ENCODE results near the gene TTC28. TPM values are rescaled to one million over a fixed set of nuclear protein-coding genes. Genes with fewer than 3 reads are reported as not detected.

The TTC28 gene
- total and polyA plus RNA-seq, 8 donors = 2.2 to 18.6 (median 11.5) TPM

GRCh38 chr22:28096161-28096560, 583.5 kb downstream of the TTC28 start:
- no peak overlapping the region for H3K4me3 ChIP-seq
- 89 to 92% methylated on average over 5 of the region's 5 CpGs for WGBS, 2 donors
- intact Hi-C loops (cut with DNase I) = no loop called here
- ATAC-seq (no peak), FAIRE-seq (no peak), DNase-seq (no peak)
- H3K9me3 ChIP-seq = no peaks in the 10 kb centered on the region
- no peaks in the 10 kb centered on the region for H3K27me3 ChIP-seq
- peaks cover 0 to 17% (median 0%) of the 10 kb centered on the region in 3 donors for H3K36me3 ChIP-seq
- no peaks in the 10 kb centered on the region for H3K4me1 ChIP-seq
- H3K27ac ChIP-seq = no peak overlapping the region
- no peak for TF ChIP-seq CTCF (IDR thresholded peaks at IDR 0.05)

GRCh38 chr22:28095316-28096095, 584.1 kb downstream of the TTC28 start:
- no peak for ATAC-seq
- TF ChIP-seq CTCF (IDR thresholded peaks at IDR 0.05) = no peak
- no peak overlapping the region for H3K27ac ChIP-seq
- FAIRE-seq = no peak
- H3K4me3 ChIP-seq = no peak overlapping the region
- peaks cover 0 to 17% (median 0%) of the 10 kb centered on the region in 3 donors for H3K36me3 ChIP-seq
- H3K9me3 ChIP-seq = no peaks in the 10 kb centered on the region
- H3K4me1 ChIP-seq = no peaks in the 10 kb centered on the region
- 92% methylated on average over 5 of the region's 5 CpGs for WGBS, 2 donors
- no peak for DNase-seq
- H3K27me3 ChIP-seq = no peaks in the 10 kb centered on the region
- intact Hi-C loops (cut with DNase I) = no loop called here

- no peak for DNase-seq
- FAIRE-seq = no peak
- ATAC-seq = no peak
- H3K4me3 ChIP-seq = no peak overlapping the region
- H3K4me1 ChIP-seq = no peaks in the 10 kb centered on the region
- intact Hi-C loops (cut with DNase I) = no loop called here
- 90 to 91% methylated on average over 7 of the region's 7 CpGs for WGBS, 2 donors
- TF ChIP-seq CTCF (IDR thresholded peaks at IDR 0.05) = no peak
- peaks cover 0 to 17% (median 0%) of the 10 kb centered on the region in 3 donors for H3K36me3 ChIP-seq
- H3K27me3 ChIP-seq = no peaks in the 10 kb centered on the region
- H3K27ac ChIP-seq = no peak overlapping the region
- no peaks in the 10 kb centered on the region for H3K9me3 ChIP-seq
Measured at GRCh38 chr22:28094771-28095170, 584.9 kb downstream of the TTC28 start.

- 97 to 100% methylated on average over 1 of the region's 1 CpG for WGBS, 2 donors
- H3K36me3 ChIP-seq = peaks cover 0 to 13% (median 0%) of the 10 kb centered on the region in 3 donors
Measured at GRCh38 chr22:28093711-28094110, 585.9 kb downstream of the TTC28 start.

More at GRCh38 chr22:28093711-28094110, 585.9 kb downstream of the TTC28 start:
- Histone ChIP-seq H3K4me1 (no peaks in the 10 kb centered on the region), H3K9me3 (no peaks in the 10 kb centered on the region), H3K27ac (no peak overlapping the region), H3K27me3 (no peaks in the 10 kb centered on the region), H3K4me3 (no peak overlapping the region)
- ATAC-seq = no peak
- FAIRE-seq = no peak
- no peak for TF ChIP-seq CTCF (IDR thresholded peaks at IDR 0.05)
- intact Hi-C loops (cut with DNase I) = no loop called here
- no peak for DNase-seq
